ENCODE measurements around the gene EHBP1.

- TF ChIP-seq YY1 (IDR thresholded peaks at IDR 0.05; ENCODE audit: insufficient read depth, insufficient read length) (no peak), ZNF274 (IDR thresholded peaks at IDR 0.05; ENCODE audit: low read depth, low read length) (no peak)
Measured at GRCh38 chr2:62747169-62747568, 41.7 kb downstream of the EHBP1 start.
